ENCODE results near the gene APEX1.
"Not testable (repeated sequence)": the region's sequence is repeated elsewhere in the genome, so short reads cannot be mapped to it uniquely, and the experiment has no call there.

APEX1 gene

DNA sequence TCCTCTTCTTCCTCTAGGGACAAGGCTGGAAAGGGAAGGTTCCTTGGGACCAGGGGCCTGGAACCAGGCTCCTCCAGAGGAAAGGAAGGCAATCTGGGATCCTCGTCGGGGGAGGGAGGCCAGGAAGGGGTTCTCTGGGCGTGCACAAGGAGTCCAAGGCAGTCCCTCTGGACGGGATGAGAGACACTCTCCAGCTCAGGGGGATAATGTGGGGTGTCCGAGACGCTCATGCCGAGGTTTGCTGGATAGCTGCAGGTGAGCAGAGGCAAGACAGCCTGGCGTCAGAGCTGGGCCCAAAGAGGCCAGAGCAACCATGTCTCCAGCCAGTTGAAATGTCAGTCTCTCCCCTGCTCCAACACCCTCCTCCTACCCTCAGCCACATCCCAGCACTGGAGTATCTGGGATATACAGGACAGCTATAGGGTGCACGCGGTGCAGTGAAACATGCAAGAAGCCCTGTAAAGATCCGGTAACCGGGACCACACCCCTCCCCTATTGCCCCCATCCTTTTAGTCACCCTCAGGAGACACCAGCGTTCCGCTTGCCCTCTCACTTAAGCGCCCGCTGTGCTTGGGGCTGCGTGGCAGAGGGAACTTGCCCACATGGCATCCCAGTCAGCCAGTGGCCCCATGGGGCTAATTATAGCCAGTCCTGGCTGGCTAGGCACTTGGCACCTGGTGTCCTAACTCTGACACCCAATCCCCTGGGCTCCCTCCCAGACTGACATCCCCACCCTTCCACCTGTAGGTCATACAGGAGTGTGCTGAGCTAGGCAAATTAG is 19.3 kb upstream of the APEX1 start, which contains the start of gene KLHL33:
TSS of gene KLHL33 (minus strand) at position 585 of the 781 bp plus-strand sequence. CDS start at position 230, 355 bp downstream.
- DNase-seq (ENCODE audit: low spot score), result no peak

DNA sequence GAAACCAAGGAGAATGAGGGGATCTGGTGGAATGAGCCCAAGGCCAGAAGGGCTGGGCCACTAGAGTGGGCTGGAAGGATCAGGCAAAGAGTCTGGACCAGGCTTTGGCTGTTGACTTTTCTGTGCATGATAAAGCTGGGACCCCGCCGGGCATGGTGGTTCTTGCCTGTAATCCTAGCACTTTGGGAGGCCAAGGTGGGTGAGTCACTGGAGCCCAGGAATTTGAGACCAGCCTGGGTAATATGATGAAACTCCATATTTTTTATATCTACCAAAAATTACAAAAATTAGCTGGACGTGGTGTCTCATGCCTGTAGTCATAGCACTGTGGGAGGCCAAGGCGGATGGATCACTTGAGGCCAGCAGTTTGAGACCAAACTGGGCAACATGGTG is 18.7 kb upstream of the APEX1 start:
- no peak for DNase-seq (ENCODE audit: low spot score)

DNA sequence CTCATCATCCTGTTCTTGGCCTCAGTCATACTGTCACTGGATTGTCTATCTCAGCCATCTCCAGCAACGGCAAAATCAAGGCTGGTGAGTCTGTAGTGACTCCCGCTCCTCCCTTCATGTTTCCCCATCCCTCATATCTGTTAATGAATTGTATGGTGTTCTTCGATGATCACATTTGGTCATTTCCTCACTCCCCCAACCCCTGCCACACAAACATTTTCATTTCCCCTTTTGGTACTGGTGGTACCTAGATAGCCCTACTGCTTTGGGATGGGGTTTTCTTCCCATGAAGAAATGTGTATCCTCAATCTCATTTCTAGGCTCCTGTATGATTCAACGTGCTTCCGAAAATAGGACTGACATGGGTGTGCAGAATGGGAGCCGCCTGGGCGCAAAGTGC is 16.4 kb upstream of the APEX1 start:
- no peak for DNase-seq (ENCODE audit: low spot score)

DNA sequence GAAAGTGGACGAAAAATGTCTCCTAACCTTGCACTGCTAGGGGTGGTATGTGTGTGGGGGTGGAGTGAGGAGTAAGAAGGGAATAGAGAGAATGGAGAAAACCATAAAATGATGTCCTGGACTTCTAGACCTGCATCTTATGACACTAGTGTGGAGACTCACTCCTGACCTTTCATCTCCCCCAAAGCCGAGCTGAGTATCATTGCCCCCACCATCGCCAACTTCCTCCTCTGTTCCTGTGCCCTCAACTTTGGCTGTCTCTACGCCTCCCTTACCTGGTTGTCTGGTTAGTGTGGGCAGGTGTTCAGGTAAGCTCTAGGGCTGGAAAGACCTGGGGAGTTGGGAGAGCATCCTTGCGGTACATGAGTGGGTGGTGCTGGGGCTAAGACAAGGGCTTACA is 14.6 kb upstream of the APEX1 start:
- no peak for DNase-seq (ENCODE audit: low spot score)

DNA sequence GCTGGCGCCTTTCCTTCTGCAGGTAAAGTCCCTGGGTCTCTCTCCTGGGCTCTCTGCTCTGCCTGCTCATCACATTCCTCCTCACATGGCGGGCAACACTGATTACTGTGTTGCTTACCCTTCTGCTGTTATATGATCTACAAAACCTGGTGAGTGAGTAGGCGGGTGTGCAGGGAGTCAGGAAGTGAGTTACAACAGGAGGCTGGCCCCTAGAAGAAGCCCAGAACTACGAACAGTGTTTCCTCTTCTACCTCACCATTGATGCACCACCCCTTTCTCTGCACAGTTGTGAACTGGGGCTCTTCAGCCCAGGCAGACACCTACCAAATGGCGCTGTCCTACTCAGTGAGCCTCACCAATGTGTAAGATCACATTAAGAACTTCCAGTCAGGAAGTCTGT is 14.1 kb upstream of the APEX1 start:
- no peak for DNase-seq (ENCODE audit: low spot score)

DNA sequence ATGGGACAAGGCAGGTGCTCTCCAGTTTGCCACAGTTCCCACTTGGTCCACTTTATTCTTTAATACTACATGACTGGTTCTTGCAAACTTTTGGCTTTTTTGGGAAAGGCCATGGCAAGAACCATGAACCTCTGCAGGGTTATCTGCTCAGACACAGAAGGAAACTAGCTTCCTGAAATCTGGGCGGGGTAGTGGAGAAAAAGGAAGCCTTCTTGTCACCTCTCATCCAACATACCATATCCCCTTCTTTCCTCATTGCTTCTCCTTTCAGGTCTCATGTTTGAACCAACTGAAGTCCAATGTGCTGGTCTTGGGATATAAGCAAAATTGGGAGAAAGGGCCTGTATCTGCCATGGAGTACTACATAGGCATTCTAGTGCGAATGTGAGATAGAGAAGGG is 13.6 kb upstream of the APEX1 start:
- no peak for DNase-seq (ENCODE audit: low spot score)

DNA sequence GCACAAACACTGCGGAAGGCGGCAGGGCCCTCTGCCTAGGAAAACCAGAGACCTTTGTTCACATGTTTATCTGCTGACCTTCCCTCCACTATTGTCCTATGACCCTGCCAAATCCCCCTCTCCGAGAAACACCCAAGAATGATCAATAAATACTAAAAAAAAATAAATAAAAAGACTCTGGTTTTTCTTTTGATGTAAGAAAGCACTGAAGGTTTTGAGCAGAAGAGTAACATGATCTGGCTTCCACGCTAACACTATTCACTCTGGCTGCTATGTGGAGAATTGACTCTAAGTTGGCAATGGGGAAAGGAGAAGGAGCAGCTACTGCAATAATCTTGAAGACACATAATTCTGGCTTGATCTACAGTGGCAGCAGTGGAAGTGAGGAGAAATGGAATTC is 11.4 kb upstream of the APEX1 start:
- not testable (repeated sequence) for DNase-seq (ENCODE audit: low spot score)

DNA sequence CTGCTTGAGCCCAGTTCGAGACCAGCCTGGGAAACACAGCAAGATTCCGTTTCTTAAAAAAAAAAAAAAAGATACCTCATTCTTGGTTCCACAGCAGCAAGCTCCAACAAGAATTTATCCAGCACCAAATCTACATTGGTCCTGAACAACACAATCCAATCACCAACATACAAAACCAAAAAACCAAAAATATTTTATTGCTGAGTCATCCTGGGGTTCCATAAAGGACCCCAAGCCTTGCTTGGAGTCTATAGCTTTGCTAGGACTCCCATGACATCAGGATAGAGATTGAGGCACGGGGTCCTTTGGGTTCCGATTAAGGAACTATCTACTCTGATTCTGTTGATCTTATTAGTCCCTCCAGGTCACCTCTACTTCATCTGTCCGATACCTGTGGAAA is 8.1 kb upstream of the APEX1 start:
- DNase-seq (ENCODE audit: low spot score), result no peak

DNA sequence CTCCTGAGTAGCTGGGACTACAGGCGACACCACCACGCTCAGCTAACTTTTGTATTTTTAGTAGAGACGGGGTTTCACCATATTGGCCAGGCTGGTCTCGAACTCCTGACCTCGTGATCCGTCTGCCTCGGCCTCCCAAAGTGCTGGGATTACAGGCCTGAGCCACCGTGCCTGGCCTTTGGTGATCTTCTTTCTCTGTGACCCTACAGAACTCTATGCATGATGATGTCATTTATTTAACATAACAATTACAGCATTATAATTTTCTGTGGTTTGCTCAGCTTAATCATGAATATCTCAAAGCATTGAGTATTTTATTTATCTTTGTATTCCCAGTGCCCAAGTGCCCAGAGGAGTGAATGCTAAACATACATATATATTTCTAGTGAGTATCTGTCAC is 2.2 kb upstream of the APEX1 start:
- DNase-seq (ENCODE audit: low spot score), result not testable (repeated sequence)

DNA sequence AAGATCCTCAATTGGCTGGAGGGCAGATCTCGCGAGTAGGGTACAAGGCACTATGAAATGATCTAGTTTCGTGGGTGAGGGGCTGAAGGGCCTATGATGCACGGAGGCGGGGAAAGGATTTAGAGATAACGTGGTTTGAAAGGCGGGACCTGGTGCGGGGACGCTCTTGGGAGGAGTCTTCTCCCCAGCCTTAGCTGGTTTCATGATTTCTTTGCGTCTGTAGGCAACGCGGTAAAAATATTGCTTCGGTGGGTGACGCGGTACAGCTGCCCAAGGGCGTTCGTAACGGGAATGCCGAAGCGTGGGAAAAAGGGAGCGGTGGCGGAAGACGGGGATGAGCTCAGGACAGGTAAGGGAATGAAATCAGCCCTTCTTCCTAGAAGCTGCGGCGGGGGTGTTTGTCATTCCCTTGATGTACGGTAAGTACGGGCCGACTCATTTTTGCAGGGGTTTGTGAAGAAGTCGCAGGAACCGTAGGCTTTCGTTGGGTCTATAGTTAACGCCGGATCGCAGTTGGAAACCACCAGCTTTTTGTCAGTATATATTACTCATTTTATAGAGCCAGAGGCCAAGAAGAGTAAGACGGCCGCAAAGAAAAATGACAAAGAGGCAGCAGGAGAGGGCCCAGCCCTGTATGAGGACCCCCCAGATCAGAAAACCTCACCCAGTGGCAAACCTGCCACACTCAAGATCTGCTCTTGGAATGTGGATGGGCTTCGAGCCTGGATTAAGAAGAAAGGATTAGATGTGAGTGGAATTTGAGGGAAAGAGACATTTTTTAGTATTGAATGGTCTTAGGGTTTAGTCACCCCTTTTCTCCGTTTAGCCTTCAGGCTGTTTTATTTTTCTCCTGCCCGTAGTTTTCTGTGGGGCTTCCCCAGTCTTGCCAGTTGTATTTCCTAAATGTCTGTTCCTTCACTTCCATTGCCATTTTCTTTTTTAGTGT is 602 bp downstream of the APEX1 start:
- no peak for DNase-seq (ENCODE audit: low spot score)

DNA sequence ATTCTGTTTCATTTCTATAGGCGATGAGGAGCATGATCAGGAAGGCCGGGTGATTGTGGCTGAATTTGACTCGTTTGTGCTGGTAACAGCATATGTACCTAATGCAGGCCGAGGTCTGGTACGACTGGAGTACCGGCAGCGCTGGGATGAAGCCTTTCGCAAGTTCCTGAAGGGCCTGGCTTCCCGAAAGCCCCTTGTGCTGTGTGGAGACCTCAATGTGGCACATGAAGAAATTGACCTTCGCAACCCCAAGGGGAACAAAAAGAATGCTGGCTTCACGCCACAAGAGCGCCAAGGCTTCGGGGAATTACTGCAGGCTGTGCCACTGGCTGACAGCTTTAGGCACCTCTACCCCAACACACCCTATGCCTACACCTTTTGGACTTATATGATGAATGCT is 1.9 kb downstream of the APEX1 start:
- no peak for DNase-seq (ENCODE audit: low spot score)

DNA sequence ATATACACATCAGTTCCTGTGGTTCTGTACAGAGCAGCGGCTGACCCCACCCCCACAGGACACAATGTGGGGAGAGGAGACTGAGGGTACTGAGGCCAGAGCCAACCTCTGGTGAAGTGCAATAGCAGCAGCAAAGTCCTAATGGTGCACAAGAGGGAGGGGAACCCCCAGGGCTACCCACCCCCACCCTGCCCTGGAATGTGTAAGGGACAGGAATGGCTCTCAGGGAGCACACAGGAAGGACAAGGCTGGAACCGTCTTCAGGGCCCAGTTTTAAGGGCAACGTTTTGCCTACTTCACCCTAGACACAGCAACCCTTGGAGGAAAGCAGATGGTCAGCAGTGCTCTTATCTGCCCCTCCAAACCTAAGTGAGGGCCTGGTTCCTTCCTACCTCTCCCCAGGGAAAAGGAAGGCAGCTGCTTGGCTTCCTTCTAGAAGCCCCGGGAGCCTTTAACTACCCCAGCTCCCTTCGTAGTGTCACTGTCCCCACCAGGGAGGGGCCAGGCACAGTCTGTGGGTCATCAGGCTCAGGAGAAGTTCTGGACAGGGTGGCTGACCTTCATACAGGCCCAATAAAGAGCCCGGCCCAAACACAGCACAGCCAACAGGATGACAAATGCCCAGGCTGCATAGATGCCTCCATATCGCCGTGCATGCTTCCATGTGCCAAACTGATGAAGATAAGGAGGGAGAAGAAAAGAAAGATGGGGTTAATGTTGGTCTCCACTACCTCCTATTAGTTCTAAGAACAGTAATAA is 3.2 kb downstream of the APEX1 start:
- DNase-seq (ENCODE audit: low spot score), result no peak

DNA sequence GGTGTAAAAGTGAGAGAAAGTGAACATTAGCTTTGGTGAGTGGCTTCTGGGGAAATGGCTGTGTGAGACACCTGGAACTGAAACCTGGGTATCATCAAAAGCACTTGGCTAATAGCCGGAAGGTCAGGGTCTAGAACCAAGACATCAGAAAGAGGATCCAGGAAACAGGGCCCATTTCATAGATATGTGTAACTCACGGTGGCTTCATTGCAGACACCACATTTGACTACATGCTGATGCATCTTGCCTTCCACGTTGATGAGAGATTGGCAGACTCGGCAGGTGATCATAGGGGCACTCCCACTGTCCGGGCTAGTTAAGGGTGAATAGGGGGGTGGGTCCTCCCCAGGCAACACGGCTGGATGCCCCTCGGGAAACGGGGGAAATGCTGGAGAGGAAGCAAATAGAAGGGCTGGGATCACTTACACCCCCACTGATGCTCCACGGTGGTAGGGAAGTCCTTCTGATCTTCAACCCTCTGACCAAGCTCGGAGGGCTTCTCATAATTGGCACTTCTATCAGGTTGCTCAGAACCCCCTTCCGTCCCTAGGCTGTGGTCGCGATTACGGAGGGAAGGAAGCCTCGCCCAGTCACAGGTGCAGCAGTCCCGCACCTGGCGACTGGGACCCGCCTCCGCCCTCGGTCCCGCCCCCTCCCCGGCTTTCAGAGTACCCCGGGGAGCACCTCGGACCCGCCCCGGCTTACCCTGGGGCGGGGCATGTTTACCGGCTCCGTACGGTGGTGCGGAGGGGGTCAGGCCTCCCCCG is 5.6 kb downstream of the APEX1 start:
- peak; percentile 42 for DNase-seq (ENCODE audit: low spot score)

DNA sequence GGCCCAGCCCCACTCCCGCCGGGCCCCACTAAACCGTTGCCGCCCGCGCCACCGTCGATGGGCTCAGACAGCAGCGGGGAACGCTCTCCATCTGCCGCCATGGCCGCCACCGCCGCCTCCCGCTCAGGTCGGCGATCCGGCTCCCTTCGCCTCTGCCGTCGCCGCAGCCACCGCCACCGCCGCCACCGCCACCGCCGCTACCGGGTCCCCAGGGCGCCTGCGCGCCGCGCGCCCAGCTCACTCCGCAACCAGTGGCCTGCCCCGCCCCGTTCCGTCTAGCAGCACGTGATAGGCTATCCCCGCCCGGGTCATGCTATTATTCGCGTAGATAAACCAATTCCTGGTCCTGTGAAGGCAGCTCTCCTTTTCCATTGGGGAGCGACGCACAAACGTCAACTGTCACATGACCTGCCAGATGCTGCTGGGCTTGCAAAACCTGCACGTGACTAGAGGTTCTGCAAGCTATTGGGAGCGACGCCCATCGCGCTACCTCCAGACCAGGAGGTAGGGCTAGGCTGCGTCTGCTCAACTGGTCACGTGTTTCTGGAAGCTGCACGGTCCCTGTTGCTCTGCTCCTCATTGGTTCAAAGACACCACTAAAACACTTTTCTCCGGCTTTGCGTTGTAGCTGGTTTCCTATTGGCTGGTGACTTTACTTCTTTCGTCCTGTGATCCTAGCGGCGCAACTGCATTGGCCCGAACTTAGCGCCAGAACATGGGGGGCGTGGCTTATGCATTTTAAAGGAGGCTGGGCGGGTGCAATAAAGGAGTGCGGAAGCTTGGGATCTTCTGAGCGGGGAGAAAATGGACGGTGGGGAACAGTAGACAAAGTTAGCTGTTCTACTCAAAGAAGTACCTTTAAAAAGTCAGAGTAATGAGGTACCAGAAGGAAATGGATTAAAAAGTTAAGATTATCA is 6.5 kb downstream of the APEX1 start, which contains the start of gene PIP4P1:
TSS of gene PIP4P1 (minus strand) at position 210 of the 917 bp plus-strand sequence. CDS start at position 101, 109 bp downstream.
- DNase-seq (ENCODE audit: low spot score), result peak; percentile 99

DNA sequence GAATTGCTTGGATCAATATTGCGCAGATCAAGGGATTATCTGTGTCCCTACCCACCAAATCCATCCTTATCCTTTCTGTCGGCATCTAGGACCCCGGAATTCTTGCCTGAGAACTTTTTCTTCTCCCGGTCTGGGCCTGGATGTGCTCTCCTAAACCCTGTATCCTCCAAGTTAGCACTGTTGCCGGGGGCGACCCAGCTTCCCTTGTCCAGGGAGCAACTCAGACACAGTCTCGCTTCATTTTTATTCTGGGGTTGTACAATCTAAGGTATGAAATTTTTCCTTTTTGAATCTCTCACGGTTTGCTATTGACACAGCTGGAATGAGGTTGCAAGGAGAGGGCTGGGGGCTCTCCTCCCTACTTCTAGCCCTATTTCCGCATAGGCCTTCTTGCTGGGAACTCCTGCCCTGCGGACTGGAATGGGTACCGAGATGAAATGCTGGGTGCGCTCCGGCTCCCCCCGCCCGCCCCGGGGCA is 13.8 kb downstream of the APEX1 start:
- DNase-seq (ENCODE audit: low spot score), result no peak

DNA sequence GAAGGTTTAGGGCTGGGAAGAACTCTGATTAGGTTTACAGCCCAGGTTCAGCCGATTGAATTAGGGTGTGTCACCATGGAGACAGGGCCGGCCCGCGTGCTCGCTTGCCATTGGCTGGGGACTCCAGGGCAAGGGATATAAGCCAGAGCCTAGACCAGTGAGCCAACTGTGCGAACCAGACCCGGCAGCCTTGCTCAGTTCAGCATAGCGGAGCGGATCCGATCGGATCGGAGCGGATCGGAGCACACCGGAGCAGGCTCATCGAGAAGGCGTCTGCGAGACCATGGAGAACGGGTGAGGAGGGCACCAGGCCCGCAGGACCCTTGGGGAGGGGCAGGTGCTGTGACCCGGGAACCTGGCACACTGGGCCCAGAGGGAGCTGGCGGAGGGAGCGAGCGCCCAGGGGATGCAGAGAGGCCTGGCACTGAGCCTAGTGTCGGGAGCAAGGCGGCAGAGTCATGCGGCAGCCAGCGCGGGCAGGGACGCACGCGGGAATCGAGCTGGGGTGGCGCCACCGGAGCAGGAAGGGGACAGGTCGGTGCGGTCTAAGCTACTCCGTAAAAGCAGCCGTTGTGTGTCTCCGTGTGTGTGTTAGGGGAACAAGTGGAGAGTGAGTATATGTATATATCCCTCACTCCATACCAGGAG is 14.3 kb downstream of the APEX1 start, which contains the start of gene PNP:
TSS of gene PNP (plus strand) at position 165 of the 648 bp plus-strand sequence. CDS start at position 284, 119 bp downstream.
- peak; percentile 92 for DNase-seq (ENCODE audit: low spot score)

DNA sequence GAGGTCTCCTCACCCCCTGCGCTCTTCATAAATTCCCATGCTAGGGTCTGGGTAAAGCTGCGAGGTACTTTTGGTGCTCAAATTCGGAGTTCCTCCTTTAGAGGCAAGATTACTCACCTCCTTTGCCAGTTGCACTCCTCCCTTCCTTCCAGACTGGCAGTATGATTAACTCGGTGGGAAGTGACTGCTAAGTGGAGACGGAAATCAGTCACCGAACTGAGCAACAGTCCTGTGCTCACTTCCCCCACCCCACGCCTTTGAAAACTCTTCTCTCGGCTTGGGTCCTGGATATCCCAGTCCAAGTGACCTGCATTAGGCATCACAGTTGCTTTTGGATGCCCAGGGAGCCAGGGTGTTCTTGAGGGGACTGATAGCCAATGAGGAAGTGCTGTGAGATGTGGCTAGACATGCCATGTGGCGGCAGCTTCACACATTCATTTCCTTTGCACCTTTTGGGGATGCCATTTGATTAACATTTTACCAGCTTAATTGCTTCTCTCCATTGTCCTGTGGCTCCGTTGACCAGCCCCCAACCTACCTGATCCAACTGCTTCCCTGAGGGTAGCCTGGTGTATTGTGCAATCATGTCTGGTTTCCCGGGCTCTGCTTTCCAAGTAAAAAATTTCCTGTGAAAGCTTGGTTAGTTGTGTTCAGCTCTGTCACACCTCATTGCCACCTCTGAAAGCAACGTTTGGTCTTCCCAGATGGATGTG is 15.0 kb downstream of the APEX1 start:
- DNase-seq (ENCODE audit: low spot score), result peak; percentile 68

DNA sequence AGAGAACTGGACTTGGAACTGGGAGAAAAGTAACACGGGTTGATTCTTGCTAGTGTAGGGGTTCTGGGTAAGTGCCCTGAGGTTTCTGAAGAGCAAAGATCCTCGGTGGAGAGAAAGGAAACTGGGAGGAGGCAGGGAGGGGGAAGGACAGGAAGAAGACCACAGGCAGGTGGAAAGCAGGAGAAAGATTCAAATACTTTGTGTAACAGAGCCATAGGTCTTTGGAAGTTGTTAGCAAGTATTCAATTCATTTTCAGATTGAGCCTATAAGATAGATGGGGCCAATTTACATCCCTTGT is 15.5 kb downstream of the APEX1 start:
- DNase-seq (ENCODE audit: low spot score), result no peak
